Kidney (tissue), 14 donors: ENCODE data around the gene DPP6. TPM values are rescaled to one million over a fixed set of nuclear protein-coding genes. Genes with fewer than 3 reads are reported as not detected.

ENCODE experiments used
- DNase-seq, 5 donors: peaks; one replicate each; pipeline ENCODE4 v3.0.0-alpha.2; 2013 to 2020
- FAIRE-seq: peaks from 2 replicates; lab custom pipeline; 2012; peaks lifted over from hg19 to GRCh38; lab: Jason Lieb, UNC
- H3K27ac ChIP-seq, 2 donors: one replicate each; pipeline ENCODE4 v1.7.0; 2013; ENCODE audit warnings: low read depth in 2 of 2, low read length in 2 of 2, inconsistent platforms in 1 of 2
- H3K27me3 ChIP-seq: one replicate; pipeline ENCODE4 v1.7.1; 2013; ENCODE audit warnings: low read length, inconsistent platforms; ENCODE audit not compliant: control insufficient read depth, insufficient read depth
- H3K36me3 ChIP-seq, 3 donors: one replicate each; pipeline versions ENCODE4 v1.7.0 to v1.7.1; 2013; ENCODE audit warnings: low read length in 3 of 3, control low read depth in 1 of 3, inconsistent platforms in 1 of 3; ENCODE audit not compliant: insufficient read depth in 3 of 3, control insufficient read depth in 2 of 3
- H3K4me1 ChIP-seq, 3 donors: one replicate each; pipeline versions ENCODE4 v1.7.0 to v1.7.1; 2013; ENCODE audit warnings: low read length in 3 of 3, inconsistent platforms in 1 of 3, low read depth in 1 of 3; ENCODE audit not compliant: control insufficient read depth in 2 of 3, insufficient read depth in 2 of 3
- H3K4me3 ChIP-seq, 3 donors: one replicate each; pipeline versions ENCODE4 v1.7.0 to v1.8.1; 2013; ENCODE audit warnings: low read length in 3 of 3, control low read depth in 1 of 3, inconsistent platforms in 1 of 3
- H3K9ac ChIP-seq, 3 donors: one replicate each; pipeline versions ENCODE4 v1.7.0 to v1.7.1; 2013; ENCODE audit warnings: low read length in 3 of 3, control low read depth in 1 of 3, inconsistent platforms in 1 of 3
- H3K9me3 ChIP-seq, 3 donors: one replicate each; pipeline versions ENCODE4 v1.7.0 to v1.7.1; 2013; ENCODE audit warnings: low read length in 3 of 3, control low read depth in 1 of 3, inconsistent platforms in 1 of 3; ENCODE audit not compliant: control insufficient read depth in 2 of 3, insufficient read depth in 1 of 3
- CTCF ChIP-seq: IDR thresholded peaks from 3 replicates; pipeline ENCODE4 v1.5.1; 2012; ENCODE audit warnings: mild to moderate bottlenecking, moderate library complexity, borderline replicate concordance; ENCODE audit not compliant: insufficient read depth; ENCODE audit errors: extremely low read depth
- intact Hi-C: fragments of 100-400 bp; cut with DNase I; formaldehyde crosslinking; loops from one replicate; pipeline ENCODE4 v1.11.1; 2022
- polyA plus RNA-seq: library from polyadenylated mRNA; stranded (reverse); fragments of 350-450 nt; fragmentation: Illumina TruSeq; extraction: RNeasy Lipid Tissue Mini Kit (QIAGEN cat#74804); gene quantifications from one replicate; pipeline ENCODE4 v1.2.3, GENCODE V29; 2014; ENCODE audit warnings: low read depth, low replicate concordance; ENCODE audit not compliant: insufficient read depth
- total RNA-seq: library from RNA; stranded (reverse); fragmentation: NEBNext Ultra II Directional; extraction: Animal tissue kit (Norgen Biotek cat#: 25700); gene quantifications from one replicate; pipeline ENCODE4 v1.2.1, GENCODE V29; 2021
- donor health status: control.
- donor health status: control.
- donor health status: control.
- donor health status: control.
- donor health status: control.
- donor health status: DM: yes; HTN: yes; CAD: no.
- donor health status: Normal renal cell carcinoma (clear cell type).

The DPP6 gene
- total and polyA plus RNA-seq, 2 donors from 2014 or later = 1.8 to 6.9 TPM

- Histone ChIP-seq H3K27ac (no peak overlapping the region), H3K4me3 (no peak overlapping the region), H3K4me1 (no peaks in the 10 kb centered on the region), H3K27me3 (no peaks in the 10 kb centered on the region), H3K9ac (no peak overlapping the region), H3K36me3 (no peaks in the 10 kb centered on the region), H3K9me3 (no peaks in the 10 kb centered on the region)
- no peak for FAIRE-seq
- intact Hi-C loops = no loop called here
- TF ChIP-seq CTCF = no peak
- no peak for DNase-seq
These were observed 535.6 kb downstream of the DPP6 start for GRCh38 chr7:154587792-154588191.

GRCh38 chr7:154591544-154591943, 539.3 kb downstream of the DPP6 start:
- FAIRE-seq (no peak), DNase-seq (peak in 2 of 5 donors; percentile 22 to 83)
- Histone ChIP-seq H3K4me1 (no peaks in the 10 kb centered on the region), H3K4me3 (no peak overlapping the region), H3K9me3 (no peaks in the 10 kb centered on the region), H3K27ac (no peak overlapping the region), H3K27me3 (no peaks in the 10 kb centered on the region), H3K36me3 (no peaks in the 10 kb centered on the region), H3K9ac (no peak overlapping the region)
- TF ChIP-seq CTCF = no peak
- intact Hi-C loops = no loop called here

GRCh38 chr7:154592388-154592787, 540.2 kb downstream of the DPP6 start:
- DNase-seq (peak in 4 of 5 donors; percentile 67 to 72 (median 68)), FAIRE-seq (no peak)
- intact Hi-C loops = no loop called here
- H3K36me3 ChIP-seq = no peaks in the 10 kb centered on the region
- H3K9ac ChIP-seq = no peak overlapping the region
- no peak overlapping the region for H3K4me3 ChIP-seq
- no peak overlapping the region for H3K27ac ChIP-seq
- H3K9me3 ChIP-seq = no peaks in the 10 kb centered on the region
- no peak for TF ChIP-seq CTCF
- H3K27me3 ChIP-seq = no peaks in the 10 kb centered on the region
- H3K4me1 ChIP-seq = no peaks in the 10 kb centered on the region

- intact Hi-C loops = no loop called here
- TF ChIP-seq CTCF = no peak
These were observed 546.2 kb downstream of the DPP6 start for GRCh38 chr7:154598396-154598795.

More at GRCh38 chr7:154598396-154598795, 546.2 kb downstream of the DPP6 start:
- FAIRE-seq (no peak), DNase-seq (peak in 1 of 5 donors; percentile 8)
- Histone ChIP-seq H3K27me3 (no peaks in the 10 kb centered on the region), H3K36me3 (no peaks in the 10 kb centered on the region), H3K4me1 (no peaks in the 10 kb centered on the region), H3K27ac (no peak overlapping the region), H3K9ac (no peak overlapping the region), H3K9me3 (no peaks in the 10 kb centered on the region), H3K4me3 (no peak overlapping the region)
